ENCODE measurements around the gene SLC26A3. TPM values are rescaled to one million over a fixed set of nuclear protein-coding genes. Genes with fewer than 3 reads are reported as not detected.

The SLC26A3 gene
- total and polyA plus RNA-seq, 9 donors, result 0.07 to 10.8 (median 0.14) TPM; not detected in 4

DNA sequence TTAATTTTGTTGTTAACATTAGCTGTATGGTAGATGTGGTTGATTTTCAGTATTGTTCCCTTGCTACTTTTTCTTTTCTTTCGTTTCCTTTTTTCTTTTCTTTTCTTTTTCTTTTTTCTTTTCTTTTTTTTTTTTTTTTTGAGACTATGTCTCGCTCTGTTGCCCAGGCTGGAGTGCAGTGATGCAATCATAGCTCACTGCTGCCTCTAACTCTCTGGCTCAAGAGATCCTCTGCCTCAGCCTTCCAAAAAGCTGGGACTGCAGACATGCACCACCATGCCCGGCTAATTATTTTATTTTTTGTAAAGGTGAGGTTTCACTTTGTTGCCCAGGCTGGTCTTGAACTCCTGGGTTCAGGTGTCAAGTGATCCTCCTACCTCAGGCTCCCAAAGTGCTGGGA is 14.4 kb downstream of the SLC26A3 start:
- H3K27me3 ChIP-seq (ENCODE audit: control insufficient read depth, insufficient read depth, low read length), result peaks cover 4% of the 10 kb centered on the region
- no peak overlapping the region for H3K4me3 ChIP-seq (ENCODE audit: low read length)
- H3K27ac ChIP-seq (ENCODE audit: low read length), result no peak overlapping the region
- H3K36me3 ChIP-seq (ENCODE audit: control insufficient read depth, insufficient read depth, low read length), result no peaks in the 10 kb centered on the region
- DNase-seq, result no peak
- no peaks in the 10 kb centered on the region for H3K4me1 ChIP-seq (ENCODE audit: control insufficient read depth, insufficient read depth, low read length)
- WGBS (ENCODE audit: insufficient coverage), result no CpG with 5 or more reads among the region's 3 CpGs
- H3K9me3 ChIP-seq (replicated peaks; ENCODE audit: control insufficient read depth, low read depth, low read length), result no peaks in the 10 kb centered on the region

DNA sequence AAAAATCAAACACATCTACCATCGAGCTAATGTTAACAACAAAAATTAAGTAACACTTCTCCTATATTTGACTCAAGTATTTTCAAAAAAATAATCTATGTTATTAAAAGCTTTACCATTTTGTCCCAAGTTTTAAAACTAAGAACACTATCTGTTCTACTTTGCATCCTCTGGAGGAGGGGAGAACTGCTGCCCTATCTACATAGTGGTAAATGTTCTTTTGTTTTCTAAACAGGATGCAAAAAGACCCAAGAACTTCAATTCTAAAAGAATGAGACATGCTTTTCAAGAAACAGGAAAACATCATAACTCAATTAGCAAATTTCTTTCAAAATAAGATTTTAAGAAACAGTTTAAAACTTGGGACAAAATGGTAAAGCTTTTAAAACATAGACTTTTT is 14.8 kb downstream of the SLC26A3 start:
- H3K4me1 ChIP-seq (ENCODE audit: control insufficient read depth, insufficient read depth, low read length), result no peaks in the 10 kb centered on the region
- DNase-seq, result no peak
- no peak overlapping the region for H3K4me3 ChIP-seq (ENCODE audit: low read length)
- H3K9me3 ChIP-seq (replicated peaks; ENCODE audit: control insufficient read depth, low read depth, low read length), result no peaks in the 10 kb centered on the region
- H3K36me3 ChIP-seq (ENCODE audit: control insufficient read depth, insufficient read depth, low read length), result no peaks in the 10 kb centered on the region
- H3K27ac ChIP-seq (ENCODE audit: low read length), result no peak overlapping the region
- H3K27me3 ChIP-seq (ENCODE audit: control insufficient read depth, insufficient read depth, low read length), result peaks cover 4% of the 10 kb centered on the region
- WGBS (ENCODE audit: insufficient coverage), result no CpG with 5 or more reads among the region's 1 CpG

DNA sequence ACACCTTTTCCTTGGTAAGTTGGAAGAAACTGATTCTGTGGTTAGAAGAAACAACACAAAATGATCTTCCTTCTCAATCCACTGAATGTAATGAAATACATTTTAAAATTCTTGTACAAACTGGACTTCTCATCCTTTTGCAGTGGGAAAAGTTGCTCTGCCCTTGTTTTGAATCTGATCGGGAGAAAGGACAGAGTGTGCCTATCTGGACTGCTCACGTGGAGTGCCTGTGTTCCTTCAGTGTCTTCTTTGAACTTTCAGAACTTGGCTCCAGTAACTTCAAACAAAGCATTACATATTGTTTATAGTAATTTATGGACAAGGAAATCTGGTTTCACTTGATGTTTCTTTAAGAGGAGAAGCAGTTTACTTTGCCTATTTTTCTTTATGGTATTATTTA is 17.1 kb downstream of the SLC26A3 start:
- Histone ChIP-seq H3K4me3 (ENCODE audit: low read length) (no peak overlapping the region), H3K4me1 (ENCODE audit: control insufficient read depth, insufficient read depth, low read length) (no peaks in the 10 kb centered on the region), H3K27me3 (ENCODE audit: control insufficient read depth, insufficient read depth, low read length) (peaks cover 4% of the 10 kb centered on the region), H3K36me3 (ENCODE audit: control insufficient read depth, insufficient read depth, low read length) (no peaks in the 10 kb centered on the region), H3K9me3 (replicated peaks; ENCODE audit: control insufficient read depth, low read depth, low read length) (no peaks in the 10 kb centered on the region), H3K27ac (ENCODE audit: low read length) (no peak overlapping the region)
- WGBS (ENCODE audit: insufficient coverage), result no CpG with 5 or more reads among the region's 2 CpGs
- DNase-seq, result no peak

DNA sequence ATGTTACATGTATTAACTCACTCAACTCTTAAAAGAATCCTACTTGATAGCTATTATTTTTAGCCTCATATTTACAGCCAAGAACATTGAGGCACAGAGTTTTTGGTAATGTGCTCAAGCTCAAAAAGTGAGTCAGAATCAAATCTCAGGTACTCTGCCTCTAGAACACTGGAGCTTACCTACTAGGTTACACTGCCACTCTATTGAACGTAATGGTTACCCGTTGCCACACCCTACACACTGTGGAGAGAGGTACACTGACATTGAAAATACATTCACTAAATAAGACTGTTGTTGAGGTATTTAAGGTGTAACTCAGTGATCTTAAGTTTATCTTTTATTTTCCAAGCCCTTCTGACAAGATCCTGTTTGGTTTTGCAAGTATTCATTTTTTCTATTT is 17.9 kb downstream of the SLC26A3 start:
- no peak for DNase-seq
- H3K4me3 ChIP-seq (ENCODE audit: low read length), result no peak overlapping the region
- H3K27ac ChIP-seq (ENCODE audit: low read length), result no peak overlapping the region
- no CpG with 5 or more reads among the region's 2 CpGs for WGBS (ENCODE audit: insufficient coverage)
- no peaks in the 10 kb centered on the region for H3K4me1 ChIP-seq (ENCODE audit: control insufficient read depth, insufficient read depth, low read length)
- no peaks in the 10 kb centered on the region for H3K9me3 ChIP-seq (replicated peaks; ENCODE audit: control insufficient read depth, low read depth, low read length)
- H3K36me3 ChIP-seq (ENCODE audit: control insufficient read depth, insufficient read depth, low read length), result no peaks in the 10 kb centered on the region
- H3K27me3 ChIP-seq (ENCODE audit: control insufficient read depth, insufficient read depth, low read length), result peaks cover 4% of the 10 kb centered on the region

DNA sequence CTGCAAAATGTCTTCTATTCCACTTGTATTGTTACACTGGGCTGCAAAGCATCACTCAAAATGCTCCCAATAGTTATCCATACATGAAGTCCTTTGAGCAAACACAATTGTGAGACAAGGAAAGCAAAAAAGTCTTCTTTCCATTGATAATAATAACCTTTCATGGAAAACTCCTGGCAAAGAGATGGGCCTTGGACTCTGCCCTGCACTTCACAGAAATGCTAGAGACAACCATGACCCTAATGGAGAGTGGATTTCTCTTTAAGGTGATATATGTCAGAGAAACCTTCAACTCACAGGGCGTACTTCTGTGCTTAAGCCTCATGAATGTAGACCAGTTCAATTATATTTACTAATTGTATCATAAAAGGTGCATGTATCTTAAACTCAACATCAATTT is 19.4 kb downstream of the SLC26A3 start:
- Histone ChIP-seq H3K9me3 (replicated peaks; ENCODE audit: control insufficient read depth, low read depth, low read length) (no peaks in the 10 kb centered on the region), H3K4me3 (ENCODE audit: low read length) (no peak overlapping the region), H3K27ac (ENCODE audit: low read length) (no peak overlapping the region), H3K27me3 (ENCODE audit: control insufficient read depth, insufficient read depth, low read length) (peaks cover 4% of the 10 kb centered on the region), H3K36me3 (ENCODE audit: control insufficient read depth, insufficient read depth, low read length) (no peaks in the 10 kb centered on the region), H3K4me1 (ENCODE audit: control insufficient read depth, insufficient read depth, low read length) (no peaks in the 10 kb centered on the region)
- WGBS (ENCODE audit: insufficient coverage), result no CpG with 5 or more reads among the region's 1 CpG
- DNase-seq, result no peak

DNA sequence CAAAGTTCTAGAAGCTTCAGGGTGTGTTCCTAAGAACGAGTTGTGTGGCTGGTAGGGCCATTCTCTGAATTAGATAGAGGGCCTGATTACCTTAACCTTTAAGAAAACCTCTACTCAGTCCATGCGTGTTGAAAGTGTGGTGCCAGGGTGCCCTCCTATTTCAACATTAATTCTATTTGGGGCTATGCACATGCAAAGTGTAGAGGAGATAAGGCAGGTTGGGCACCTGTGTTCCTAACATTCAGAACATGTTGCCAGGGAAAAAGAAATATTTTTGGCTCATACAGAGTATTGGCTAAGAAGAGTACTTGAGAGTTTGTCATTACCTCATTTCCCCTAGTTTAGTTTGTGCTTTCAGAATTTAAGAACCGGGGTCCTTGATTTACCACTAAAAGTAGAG is 20.6 kb downstream of the SLC26A3 start:
- H3K27me3 ChIP-seq (ENCODE audit: control insufficient read depth, insufficient read depth, low read length), result peaks cover 4% of the 10 kb centered on the region
- no peak overlapping the region for H3K27ac ChIP-seq (ENCODE audit: low read length)
- H3K4me3 ChIP-seq (ENCODE audit: low read length), result no peak overlapping the region
- no peak for DNase-seq
- WGBS (ENCODE audit: insufficient coverage), result no CpG with 5 or more reads among the region's 3 CpGs
- no peaks in the 10 kb centered on the region for H3K4me1 ChIP-seq (ENCODE audit: control insufficient read depth, insufficient read depth, low read length)
- no peaks in the 10 kb centered on the region for H3K36me3 ChIP-seq (ENCODE audit: control insufficient read depth, insufficient read depth, low read length)
- H3K9me3 ChIP-seq (replicated peaks; ENCODE audit: control insufficient read depth, low read depth, low read length), result no peaks in the 10 kb centered on the region

DNA sequence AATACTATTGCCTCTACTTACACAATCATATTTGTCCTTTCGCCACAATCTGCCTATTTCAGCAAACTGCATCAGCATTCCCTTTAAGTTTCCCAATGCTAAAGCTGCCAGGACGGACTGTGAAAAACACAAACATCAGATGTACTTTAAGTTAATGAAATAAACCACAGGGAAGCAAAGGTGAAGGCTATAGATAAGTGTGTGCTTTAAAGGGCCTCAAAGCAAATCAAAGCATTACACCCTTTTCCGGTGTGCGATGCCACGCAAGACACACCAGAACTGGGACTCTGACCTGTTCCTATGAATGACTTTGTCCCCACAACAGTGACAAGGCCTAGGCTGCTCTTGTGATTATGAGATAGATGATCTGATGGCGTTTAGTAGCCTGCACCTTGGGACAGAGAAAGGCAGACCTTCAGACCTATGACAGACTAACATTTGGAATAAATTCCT is 23.4 kb downstream of the SLC26A3 start:
- Histone ChIP-seq H3K9me3 (replicated peaks; ENCODE audit: control insufficient read depth, low read depth, low read length) (no peaks in the 10 kb centered on the region), H3K36me3 (ENCODE audit: control insufficient read depth, insufficient read depth, low read length) (no peaks in the 10 kb centered on the region), H3K4me3 (ENCODE audit: low read length) (no peak overlapping the region), H3K27me3 (ENCODE audit: control insufficient read depth, insufficient read depth, low read length) (peaks cover 2% of the 10 kb centered on the region), H3K27ac (ENCODE audit: low read length) (no peak overlapping the region), H3K4me1 (ENCODE audit: control insufficient read depth, insufficient read depth, low read length) (no peaks in the 10 kb centered on the region)
- 80% methylated on average over 2 of the region's 6 CpGs for WGBS (ENCODE audit: insufficient coverage)
- DNase-seq, result no peak

DNA sequence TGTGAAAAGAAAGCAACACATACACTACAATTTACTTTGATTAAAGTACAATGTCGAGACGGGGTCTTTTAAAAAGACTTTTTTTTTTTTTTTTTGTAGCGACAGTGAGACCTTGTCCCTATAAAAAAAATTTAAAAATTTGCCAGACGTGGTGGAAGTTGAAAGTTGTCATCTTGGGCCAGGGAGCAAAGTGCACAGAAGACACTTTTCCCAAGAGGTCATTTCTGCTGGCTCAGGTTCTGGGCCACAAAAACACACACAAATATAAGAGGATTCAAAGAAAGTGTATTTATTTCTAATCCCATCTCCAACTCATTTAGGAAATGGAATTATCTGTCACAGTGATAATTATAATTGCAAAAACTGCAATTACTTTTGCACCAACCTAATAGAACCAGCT is 24.7 kb downstream of the SLC26A3 start:
- Histone ChIP-seq H3K27me3 (ENCODE audit: control insufficient read depth, insufficient read depth, low read length) (no peaks in the 10 kb centered on the region), H3K27ac (ENCODE audit: low read length) (no peak overlapping the region), H3K36me3 (ENCODE audit: control insufficient read depth, insufficient read depth, low read length) (no peaks in the 10 kb centered on the region), H3K4me1 (ENCODE audit: control insufficient read depth, insufficient read depth, low read length) (no peaks in the 10 kb centered on the region), H3K9me3 (replicated peaks; ENCODE audit: control insufficient read depth, low read depth, low read length) (no peaks in the 10 kb centered on the region), H3K4me3 (ENCODE audit: low read length) (no peak overlapping the region)
- no peak for DNase-seq
- WGBS (ENCODE audit: insufficient coverage), result no CpG with 5 or more reads among the region's 4 CpGs

DNA sequence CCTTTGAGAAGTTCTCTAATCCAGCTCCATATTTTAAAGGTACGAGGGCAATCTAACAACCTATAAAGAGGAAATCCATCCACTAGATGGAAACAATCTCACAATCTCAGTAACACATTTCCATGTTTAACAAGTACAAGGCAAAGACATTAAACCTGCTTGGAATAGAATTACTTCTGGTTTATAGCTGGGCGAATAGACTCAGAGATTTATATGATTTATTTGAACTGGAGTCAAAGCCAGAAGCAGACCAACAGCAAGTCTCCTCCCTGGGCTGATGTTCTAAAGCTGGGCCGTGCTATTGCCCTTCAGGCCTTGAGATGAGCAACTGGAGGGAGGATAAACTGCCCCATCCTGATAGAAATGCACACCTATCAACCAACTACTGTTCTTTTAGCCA is 25.3 kb downstream of the SLC26A3 start:
- DNase-seq, result no peak
- Histone ChIP-seq H3K27me3 (ENCODE audit: control insufficient read depth, insufficient read depth, low read length) (no peaks in the 10 kb centered on the region), H3K4me3 (ENCODE audit: low read length) (no peak overlapping the region), H3K27ac (ENCODE audit: low read length) (no peak overlapping the region), H3K9me3 (replicated peaks; ENCODE audit: control insufficient read depth, low read depth, low read length) (no peaks in the 10 kb centered on the region), H3K4me1 (ENCODE audit: control insufficient read depth, insufficient read depth, low read length) (no peaks in the 10 kb centered on the region), H3K36me3 (ENCODE audit: control insufficient read depth, insufficient read depth, low read length) (no peaks in the 10 kb centered on the region)
- 60% methylated on average over 1 of the region's 3 CpGs for WGBS (ENCODE audit: insufficient coverage)

DNA sequence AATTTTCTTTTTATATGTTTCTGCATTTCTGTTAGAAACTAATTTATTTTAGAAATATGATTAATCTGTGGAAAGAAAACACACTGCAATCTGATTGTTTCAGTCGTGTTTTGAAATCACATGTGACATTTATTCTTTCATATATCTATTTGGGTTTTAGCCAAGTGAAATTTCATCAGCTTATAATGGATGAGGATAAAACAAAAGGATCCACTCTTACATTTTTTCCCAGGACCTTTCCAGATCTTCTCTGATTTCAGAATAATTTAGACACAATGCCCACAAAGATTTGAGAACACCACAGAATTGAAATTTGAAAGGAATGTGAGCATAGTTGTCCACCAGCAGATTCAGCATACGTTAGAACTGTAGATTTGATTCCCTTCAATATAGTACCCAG is 30.0 kb downstream of the SLC26A3 start:
- H3K4me3 ChIP-seq (ENCODE audit: low read length), result no peak overlapping the region
- H3K27me3 ChIP-seq (ENCODE audit: control insufficient read depth, insufficient read depth, low read length), result no peaks in the 10 kb centered on the region
- no peaks in the 10 kb centered on the region for H3K9me3 ChIP-seq (replicated peaks; ENCODE audit: control insufficient read depth, low read depth, low read length)
- H3K36me3 ChIP-seq (ENCODE audit: control insufficient read depth, insufficient read depth, low read length), result no peaks in the 10 kb centered on the region
- no CpG with 5 or more reads among the region's 2 CpGs for WGBS (ENCODE audit: insufficient coverage)
- H3K27ac ChIP-seq (ENCODE audit: low read length), result no peak overlapping the region
- no peaks in the 10 kb centered on the region for H3K4me1 ChIP-seq (ENCODE audit: control insufficient read depth, insufficient read depth, low read length)
- no peak for DNase-seq

DNA sequence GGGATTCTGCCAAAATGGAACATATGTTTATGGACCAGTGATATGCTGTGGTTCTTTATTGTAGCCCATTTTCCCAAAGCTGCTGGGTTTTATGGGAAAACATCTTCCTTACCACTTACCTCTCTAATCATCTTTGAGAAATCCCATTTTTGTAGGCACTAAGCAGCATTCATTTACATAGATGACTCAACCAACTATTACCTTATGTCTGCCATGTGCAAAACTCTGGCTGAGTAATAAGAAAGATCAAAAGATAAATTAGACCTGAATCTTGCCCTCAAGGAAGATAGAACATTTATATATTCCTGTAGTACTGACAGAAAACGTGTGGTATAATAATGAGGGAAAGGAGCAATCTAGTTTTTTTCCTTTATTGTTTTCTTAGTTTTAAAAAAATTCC is 34.8 kb downstream of the SLC26A3 start:
- no peaks in the 10 kb centered on the region for H3K9me3 ChIP-seq (replicated peaks; ENCODE audit: control insufficient read depth, low read depth, low read length)
- no peaks in the 10 kb centered on the region for H3K4me1 ChIP-seq (ENCODE audit: control insufficient read depth, insufficient read depth, low read length)
- no peaks in the 10 kb centered on the region for H3K36me3 ChIP-seq (ENCODE audit: control insufficient read depth, insufficient read depth, low read length)
- H3K27me3 ChIP-seq (ENCODE audit: control insufficient read depth, insufficient read depth, low read length), result no peaks in the 10 kb centered on the region
- no peak overlapping the region for H3K27ac ChIP-seq (ENCODE audit: low read length)
- H3K4me3 ChIP-seq (ENCODE audit: low read length), result no peak overlapping the region
- no CpG with 5 or more reads among the region's 1 CpG for WGBS (ENCODE audit: insufficient coverage)
- DNase-seq, result no peak

All from muscle of leg (tissue), 11 donors.